Stimulated activated CD4-positive, alpha-beta T cell treated with anti-CD3 and anti-CD28 coated beads, TNF-alpha, amount 100 ng/mL, for 4 hours (primary cell): ENCODE measurements around the gene ARPC5L.

Experiments used
- DNase-seq, 3 experiments: peaks; one replicate each; pipeline ENCODE4 v3.0.0-alpha.2; 2020; ENCODE audit warnings: low read depth in 3 of 3

The ARPC5L gene

GRCh38 chr9:124863371-124863871, 1.5 kb downstream of the ARPC5L start:
- DNase-seq = no peak

GRCh38 chr9:124868511-124869465, 6.9 kb downstream of the ARPC5L start:
- peak; percentile 89 to 92 (median 89) for DNase-seq

- DNase-seq = peak in 1 of 3 experiments; percentile 22
Observed at GRCh38 chr9:124869466-124869985, 7.6 kb downstream of the ARPC5L start.

GRCh38 chr9:124869986-124870560, 8.1 kb downstream of the ARPC5L start:
- peak; percentile 78 to 83 (median 78) for DNase-seq

- no peak for DNase-seq
Observed at GRCh38 chr9:124870723-124871122, 8.8 kb downstream of the ARPC5L start.

- DNase-seq = no peak
Observed at GRCh38 chr9:124871156-124871561, 9.2 kb downstream of the ARPC5L start.

- no peak for DNase-seq
Observed at GRCh38 chr9:124873664-124874063, 11.7 kb downstream of the ARPC5L start.

GRCh38 chr9:124875501-124875900, 13.6 kb downstream of the ARPC5L start:
- no peak for DNase-seq

- no peak for DNase-seq
Observed at GRCh38 chr9:124877021-124877782, 15.3 kb downstream of the ARPC5L start.

GRCh38 chr9:124878021-124878420, 16.1 kb downstream of the ARPC5L start:
- DNase-seq = no peak

- DNase-seq = no peak
Observed at GRCh38 chr9:124878518-124878917, 16.6 kb downstream of the ARPC5L start.

GRCh38 chr9:124879226-124879625, 17.3 kb downstream of the ARPC5L start:
- no peak for DNase-seq

GRCh38 chr9:124880501-124880900, 18.6 kb downstream of the ARPC5L start:
- no peak for DNase-seq

GRCh38 chr9:124881138-124881743, 19.3 kb downstream of the ARPC5L start:
- no peak for DNase-seq

GRCh38 chr9:124882231-124882630, 20.3 kb downstream of the ARPC5L start:
- no peak for DNase-seq

GRCh38 chr9:124884376-124884775, 22.4 kb downstream of the ARPC5L start:
- DNase-seq = no peak

GRCh38 chr9:124885551-124885950, 23.6 kb downstream of the ARPC5L start:
- no peak for DNase-seq

- no peak for DNase-seq
Observed at GRCh38 chr9:124886461-124886860, 24.5 kb downstream of the ARPC5L start.

GRCh38 chr9:124886866-124887492, 25.0 kb downstream of the ARPC5L start:
- no peak for DNase-seq

- DNase-seq = no peak
Observed at GRCh38 chr9:124887832-124888231, 25.9 kb downstream of the ARPC5L start.

- no peak for DNase-seq
Observed at GRCh38 chr9:124889006-124889405, 27.1 kb downstream of the ARPC5L start.
